ENCODE measurements around the gene CBLN4.

- TF ChIP-seq, protein P1, sequence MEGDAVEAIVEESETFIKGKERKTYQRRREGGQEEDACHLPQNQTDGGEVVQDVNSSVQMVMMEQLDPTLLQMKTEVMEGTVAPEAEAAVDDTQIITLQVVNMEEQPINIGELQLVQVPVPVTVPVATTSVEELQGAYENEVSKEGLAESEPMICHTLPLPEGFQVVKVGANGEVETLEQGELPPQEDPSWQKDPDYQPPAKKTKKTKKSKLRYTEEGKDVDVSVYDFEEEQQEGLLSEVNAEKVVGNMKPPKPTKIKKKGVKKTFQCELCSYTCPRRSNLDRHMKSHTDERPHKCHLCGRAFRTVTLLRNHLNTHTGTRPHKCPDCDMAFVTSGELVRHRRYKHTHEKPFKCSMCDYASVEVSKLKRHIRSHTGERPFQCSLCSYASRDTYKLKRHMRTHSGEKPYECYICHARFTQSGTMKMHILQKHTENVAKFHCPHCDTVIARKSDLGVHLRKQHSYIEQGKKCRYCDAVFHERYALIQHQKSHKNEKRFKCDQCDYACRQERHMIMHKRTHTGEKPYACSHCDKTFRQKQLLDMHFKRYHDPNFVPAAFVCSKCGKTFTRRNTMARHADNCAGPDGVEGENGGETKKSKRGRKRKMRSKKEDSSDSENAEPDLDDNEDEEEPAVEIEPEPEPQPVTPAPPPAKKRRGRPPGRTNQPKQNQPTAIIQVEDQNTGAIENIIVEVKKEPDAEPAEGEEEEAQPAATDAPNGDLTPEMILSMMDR (IDR thresholded peaks at IDR 0.05; ENCODE audit: low read length): no peak
- TF ChIP-seq EZH2 (optimal IDR thresholded peaks at IDR 0.05; ENCODE audit: low read depth, low read length) (no peak), EZH2phosphoT487 (IDR thresholded peaks at IDR 0.05; ENCODE audit: low read length) (no peak)
Measured at GRCh38 chr20:56043227-56043626, 37.9 kb upstream of the CBLN4 start.

All from MM.1S (cell line).